HFFc6 (cell line): ENCODE results near the gene DCLK1. TPM values are rescaled to one million over a fixed set of nuclear protein-coding genes. Genes with fewer than 3 reads are reported as not detected.
"Not testable (repeated sequence)": the region's sequence is repeated elsewhere in the genome, so short reads cannot be mapped to it uniquely, and the experiment has no call there.

Experiments
- DNase-seq: peaks from one replicate; pipeline ENCODE4 v3.0.0-alpha.2; 2018
- H3K27ac Mint-ChIP-seq: 2 replicates; pipeline ENCODE4 v1.8.0; 2020; ENCODE audit warnings: mild to moderate bottlenecking, mixed read lengths
- H3K27me3 Mint-ChIP-seq: 2 replicates; pipeline ENCODE4 v1.8.0; 2021; ENCODE audit warnings: mild to moderate bottlenecking, moderate library complexity, mixed read lengths; ENCODE audit not compliant: insufficient read depth
- H3K36me3 Mint-ChIP-seq: 2 replicates; pipeline ENCODE4 v1.8.0; 2021; ENCODE audit warnings: low read depth, mixed read lengths
- H3K4me1 Mint-ChIP-seq: 2 replicates; pipeline ENCODE4 v1.8.0; 2020; ENCODE audit warnings: low read depth, mixed read lengths
- H3K4me3 Mint-ChIP-seq: 2 replicates; pipeline ENCODE4 v1.8.0; 2020; ENCODE audit warnings: mild to moderate bottlenecking, moderate library complexity, mixed read lengths
- H3K9me3 Mint-ChIP-seq: 2 replicates; pipeline ENCODE4 v1.8.0; 2020; ENCODE audit warnings: mild to moderate bottlenecking, mixed read lengths
- CTCF ChIP-seq: fragments of 200-600 bp; sonication (generic); IDR thresholded peaks from 2 replicates; pipeline ENCODE4 v1.5.0; 2021; ENCODE audit warnings: antibody characterized with exemption, mild to moderate bottlenecking
- total RNA-seq, 6 experiments: library from RNA; stranded (reverse); fragmentation: NEBNext Ultra II Directional; extraction: Animal tissue kit (Norgen Biotek cat#: 25700); gene quantifications; 2 replicates in 1 of 6; 3 replicates in 5 of 6; pipeline ENCODE4 v1.2.3, GENCODE V29; 2021

Gene DCLK1
- total RNA-seq, 6 experiments from 2014 or later: not detected

GRCh38 chr13:36108954-36109353, 22.2 kb downstream of the DCLK1 start:
- Mint-ChIP-seq H3K27me3 (no peaks in the 10 kb centered on the region), H3K36me3 (no peaks in the 10 kb centered on the region), H3K4me3 (no peak overlapping the region)

GRCh38 chr13:36108342-36108741, 22.8 kb downstream of the DCLK1 start:
- Mint-ChIP-seq H3K4me3 (no peak overlapping the region), H3K36me3 (no peaks in the 10 kb centered on the region), H3K9me3 (peaks cover 19% of the 10 kb centered on the region), H3K4me1 (no peaks in the 10 kb centered on the region), H3K27me3 (no peaks in the 10 kb centered on the region), H3K27ac (no peak overlapping the region)
- no peak for DNase-seq
- no peak for TF ChIP-seq CTCF

More at GRCh38 chr13:36108954-36109353, 22.2 kb downstream of the DCLK1 start:
- H3K4me1 Mint-ChIP-seq: no peaks in the 10 kb centered on the region
- DNase-seq: no peak
- H3K9me3 Mint-ChIP-seq: peaks cover 24% of the 10 kb centered on the region
- no peak overlapping the region for H3K27ac Mint-ChIP-seq
- TF ChIP-seq CTCF: no peak

GRCh38 chr13:36107521-36107920, 23.7 kb downstream of the DCLK1 start:
- no peak for TF ChIP-seq CTCF
- no peak for DNase-seq
- Mint-ChIP-seq H3K27ac (no peak overlapping the region), H3K36me3 (no peaks in the 10 kb centered on the region), H3K4me1 (no peaks in the 10 kb centered on the region), H3K27me3 (no peaks in the 10 kb centered on the region), H3K9me3 (peaks cover 23% of the 10 kb centered on the region), H3K4me3 (no peak overlapping the region)

GRCh38 chr13:36105726-36106125, 25.5 kb downstream of the DCLK1 start:
- DNase-seq: no peak
- H3K4me1 Mint-ChIP-seq: no peaks in the 10 kb centered on the region
- H3K9me3 Mint-ChIP-seq: peaks cover 21% of the 10 kb centered on the region
- TF ChIP-seq CTCF: no peak
- no peaks in the 10 kb centered on the region for H3K36me3 Mint-ChIP-seq
- no peak overlapping the region for H3K4me3 Mint-ChIP-seq
- no peaks in the 10 kb centered on the region for H3K27me3 Mint-ChIP-seq
- no peak overlapping the region for H3K27ac Mint-ChIP-seq

- Mint-ChIP-seq H3K4me1 (no peaks in the 10 kb centered on the region), H3K9me3 (peaks cover 35% of the 10 kb centered on the region), H3K4me3 (no peak overlapping the region), H3K27me3 (no peaks in the 10 kb centered on the region), H3K27ac (no peak overlapping the region), H3K36me3 (no peaks in the 10 kb centered on the region)
- TF ChIP-seq CTCF: no peak
- no peak for DNase-seq
These were observed 28.5 kb downstream of the DCLK1 start for GRCh38 chr13:36102721-36103120.

GRCh38 chr13:36101907-36102306, 29.3 kb downstream of the DCLK1 start:
- H3K4me1 Mint-ChIP-seq, H3K27ac Mint-ChIP-seq, H3K36me3 Mint-ChIP-seq, H3K4me3 Mint-ChIP-seq, DNase-seq, H3K27me3 Mint-ChIP-seq: not testable (repeated sequence)
- peaks cover 35% of the 10 kb centered on the region for H3K9me3 Mint-ChIP-seq
